HepG2 (cell line): ENCODE measurements around the gene SCARF1. TPM values are rescaled to one million over a fixed set of nuclear protein-coding genes. Genes with fewer than 3 reads are reported as not detected.

Experiments used
- ESRRA ChIP-seq: sonication (generic); formaldehyde crosslinking; IDR thresholded peaks from 2 replicates; pipeline ENCODE4 v1.5.1; 2020; ENCODE audit warnings: mild to moderate bottlenecking, low read depth, missing genetic modification reagents
- FOXO1 ChIP-seq: sonication (generic); formaldehyde crosslinking; IDR thresholded peaks from 2 replicates; pipeline ENCODE4 v1.4.0; 2020; ENCODE audit warnings: missing genetic modification reagents
- HOXA3 ChIP-seq: sonication (generic); formaldehyde crosslinking; IDR thresholded peaks from 2 replicates; pipeline ENCODE4 v1.5.0; 2020; ENCODE audit warnings: missing genetic modification reagents
- NFATC3 ChIP-seq: sonication (generic); formaldehyde crosslinking; IDR thresholded peaks from 2 replicates; pipeline ENCODE4 v1.5.1; 2020; ENCODE audit warnings: mild to moderate bottlenecking, missing genetic modification reagents
- RELA ChIP-seq: sonication (generic); formaldehyde crosslinking; IDR thresholded peaks from 2 replicates; pipeline ENCODE4 v1.4.0; 2020; ENCODE audit warnings: missing genetic modification reagents
- SP5 ChIP-seq: IDR thresholded peaks from 2 replicates; pipeline ENCODE4 v1.6.1; 2016; ENCODE audit warnings: low read depth, borderline replicate concordance
- THAP7 ChIP-seq: sonication (generic); formaldehyde crosslinking; IDR thresholded peaks from 2 replicates; pipeline ENCODE4 v1.8.1; 2023; ENCODE audit warnings: mild to moderate bottlenecking, missing genetic modification reagents
- XBP1 ChIP-seq: sonication (generic); formaldehyde crosslinking; IDR thresholded peaks from 2 replicates; pipeline ENCODE4 v1.5.0; 2020; ENCODE audit warnings: missing genetic modification reagents
- ZBTB4 ChIP-seq: sonication (generic); formaldehyde crosslinking; IDR thresholded peaks from 2 replicates; pipeline ENCODE4 v1.4.0; 2020; ENCODE audit warnings: missing genetic modification reagents, mild to moderate bottlenecking, borderline replicate concordance
- ZC3H13 ChIP-seq: sonication (generic); formaldehyde crosslinking; IDR thresholded peaks from 2 replicates; pipeline ENCODE4 v1.8.1; 2023; ENCODE audit warnings: mild to moderate bottlenecking, missing genetic modification reagents, moderate library complexity
- ZNF138 ChIP-seq: sonication (generic); formaldehyde crosslinking; IDR thresholded peaks from 2 replicates; pipeline ENCODE4 v1.5.0; 2020; ENCODE audit warnings: mild to moderate bottlenecking, low read depth, missing genetic modification reagents
- ZNF337 ChIP-seq: sonication (generic); formaldehyde crosslinking; IDR thresholded peaks from 2 replicates; pipeline ENCODE4 v1.5.1; 2020; ENCODE audit warnings: missing genetic modification reagents, low read depth, mild to moderate bottlenecking, borderline replicate concordance
- ZNF530 ChIP-seq: sonication (generic); formaldehyde crosslinking; IDR thresholded peaks from 2 replicates; pipeline ENCODE4 v1.5.0; 2020; ENCODE audit warnings: low read depth, mild to moderate bottlenecking, missing genetic modification reagents
- ZNF83 ChIP-seq: sonication (generic); formaldehyde crosslinking; IDR thresholded peaks from 2 replicates; pipeline ENCODE4 v1.4.0; 2020; ENCODE audit warnings: missing genetic modification reagents, mild to moderate bottlenecking, borderline replicate concordance
- polyA plus RNA-seq, 8 experiments: library from polyadenylated mRNA; depleted of rRNA in 3 of 8; stranded (reverse) in 7 of 8; unstranded in 1 of 8; fragments of >200 nt; fragmentation: Illumina TruSeq in 4 of 8; extraction: Trizol in 4 of 8; gene quantifications; 2 replicates each; pipeline versions ENCODE4 v1.2.1 to v1.2.3, GENCODE V29; 2011 to 2016; ENCODE audit warnings: low read depth in 4 of 8, missing spikeins in 1 of 8, mixed read lengths in 1 of 8; ENCODE audit not compliant: insufficient read depth in 1 of 8
- total RNA-seq, 5 experiments: library from RNA; depleted of rRNA; stranded (reverse); fragments of >200 nt; fragmentation: Illumina TruSeq; extraction: Trizol; gene quantifications; 2 replicates each; pipeline ENCODE4 v1.2.3, GENCODE V29; 2016; ENCODE audit warnings: low read depth in 1 of 5
- TF ChIP-seq, protein P1 (sequence below): sonication (generic); formaldehyde crosslinking; IDR thresholded peaks from 2 replicates; pipeline ENCODE4 v1.4.0; 2020; ENCODE audit warnings: mild to moderate bottlenecking, missing genetic modification reagents, borderline replicate concordance
- TF ChIP-seq, protein P2 (sequence below): IDR thresholded peaks from 2 replicates; pipeline ENCODE4 v1.6.1; 2016
- TF ChIP-seq, protein P3 (sequence below): sonication (generic); formaldehyde crosslinking; IDR thresholded peaks from 2 replicates; pipeline ENCODE4 v1.8.0; 2022; ENCODE audit warnings: missing genetic modification reagents, mild to moderate bottlenecking, inconsistent platforms, borderline replicate concordance
- TF ChIP-seq, protein P4 (sequence below): sonication (generic); formaldehyde crosslinking; IDR thresholded peaks from 2 replicates; pipeline ENCODE4 v1.5.0; 2020; ENCODE audit warnings: mild to moderate bottlenecking, missing genetic modification reagents

SCARF1 gene
- total and polyA plus RNA-seq, 2 of the 13 experiments (the other 11 are each of a cell fraction or from before 2014, with no cell fraction given): 0.24 to 0.71 TPM

GRCh38 chr17:1648963-1649843, 3.7 kb upstream of the SCARF1 start (continued):
- TF ChIP-seq RELA (CRISPR knock-in tag): no peak
- no peak for TF ChIP-seq ZNF530 (CRISPR knock-in tag)
- TF ChIP-seq, protein P1, sequence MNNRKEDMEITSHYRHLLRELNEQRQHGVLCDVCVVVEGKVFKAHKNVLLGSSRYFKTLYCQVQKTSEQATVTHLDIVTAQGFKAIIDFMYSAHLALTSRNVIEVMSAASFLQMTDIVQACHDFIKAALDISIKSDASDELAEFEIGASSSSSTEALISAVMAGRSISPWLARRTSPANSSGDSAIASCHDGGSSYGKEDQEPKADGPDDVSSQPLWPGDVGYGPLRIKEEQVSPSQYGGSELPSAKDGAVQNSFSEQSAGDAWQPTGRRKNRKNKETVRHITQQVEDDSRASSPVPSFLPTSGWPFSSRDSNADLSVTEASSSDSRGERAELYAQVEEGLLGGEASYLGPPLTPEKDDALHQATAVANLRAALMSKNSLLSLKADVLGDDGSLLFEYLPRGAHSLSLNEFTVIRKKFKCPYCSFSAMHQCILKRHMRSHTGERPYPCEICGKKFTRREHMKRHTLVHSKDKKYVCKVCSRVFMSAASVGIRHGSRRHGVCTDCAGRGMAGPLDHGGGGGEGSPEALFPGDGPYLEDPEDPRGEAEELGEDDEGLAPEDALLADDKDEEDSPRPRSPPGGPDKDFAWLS (CRISPR knock-in tag): peak; percentile 79; the same call in 1 of the 2 replicates
- TF ChIP-seq ESRRA (CRISPR knock-in tag): no peak
- no peak for TF ChIP-seq XBP1 (CRISPR knock-in tag)
- no peak for TF ChIP-seq NFATC3
- no peak for TF ChIP-seq ZNF138
- TF ChIP-seq, protein P2, sequence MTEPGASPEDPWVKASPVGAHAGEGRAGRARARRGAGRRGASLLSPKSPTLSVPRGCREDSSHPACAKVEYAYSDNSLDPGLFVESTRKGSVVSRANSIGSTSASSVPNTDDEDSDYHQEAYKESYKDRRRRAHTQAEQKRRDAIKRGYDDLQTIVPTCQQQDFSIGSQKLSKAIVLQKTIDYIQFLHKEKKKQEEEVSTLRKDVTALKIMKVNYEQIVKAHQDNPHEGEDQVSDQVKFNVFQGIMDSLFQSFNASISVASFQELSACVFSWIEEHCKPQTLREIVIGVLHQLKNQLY (CRISPR knock-in tag): no peak
- TF ChIP-seq HOXA3 (CRISPR knock-in tag): peak; percentile 66; the same call in 1 of the 2 replicates
- no peak for TF ChIP-seq ZNF83 (CRISPR knock-in tag)
- no peak for TF ChIP-seq ZNF337
- TF ChIP-seq SP5 (CRISPR knock-in tag): peak; percentile 61
- peak; percentile 88 for TF ChIP-seq ZC3H13 (CRISPR knock-in tag)
- TF ChIP-seq, protein P3, sequence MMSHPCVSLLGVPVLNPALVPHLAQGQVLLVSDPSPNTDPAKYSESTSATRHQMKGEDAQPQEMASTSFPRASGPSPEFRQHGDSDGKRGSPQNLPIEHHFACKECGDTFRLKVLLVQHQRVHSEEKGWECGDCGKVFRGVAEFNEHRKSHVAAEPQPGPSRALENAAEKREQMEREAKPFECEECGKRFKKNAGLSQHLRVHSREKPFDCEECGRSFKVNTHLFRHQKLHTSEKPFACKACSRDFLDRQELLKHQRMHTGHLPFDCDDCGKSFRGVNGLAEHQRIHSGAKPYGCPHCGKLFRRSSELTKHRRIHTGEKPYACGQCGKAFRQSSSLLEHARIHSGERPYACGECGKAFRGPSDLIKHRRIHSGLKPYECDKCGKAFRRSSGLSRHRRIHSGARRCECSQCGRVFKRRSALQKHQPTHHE (CRISPR knock-in tag): no peak
- TF ChIP-seq THAP7: no peak
- TF ChIP-seq, protein P4, sequence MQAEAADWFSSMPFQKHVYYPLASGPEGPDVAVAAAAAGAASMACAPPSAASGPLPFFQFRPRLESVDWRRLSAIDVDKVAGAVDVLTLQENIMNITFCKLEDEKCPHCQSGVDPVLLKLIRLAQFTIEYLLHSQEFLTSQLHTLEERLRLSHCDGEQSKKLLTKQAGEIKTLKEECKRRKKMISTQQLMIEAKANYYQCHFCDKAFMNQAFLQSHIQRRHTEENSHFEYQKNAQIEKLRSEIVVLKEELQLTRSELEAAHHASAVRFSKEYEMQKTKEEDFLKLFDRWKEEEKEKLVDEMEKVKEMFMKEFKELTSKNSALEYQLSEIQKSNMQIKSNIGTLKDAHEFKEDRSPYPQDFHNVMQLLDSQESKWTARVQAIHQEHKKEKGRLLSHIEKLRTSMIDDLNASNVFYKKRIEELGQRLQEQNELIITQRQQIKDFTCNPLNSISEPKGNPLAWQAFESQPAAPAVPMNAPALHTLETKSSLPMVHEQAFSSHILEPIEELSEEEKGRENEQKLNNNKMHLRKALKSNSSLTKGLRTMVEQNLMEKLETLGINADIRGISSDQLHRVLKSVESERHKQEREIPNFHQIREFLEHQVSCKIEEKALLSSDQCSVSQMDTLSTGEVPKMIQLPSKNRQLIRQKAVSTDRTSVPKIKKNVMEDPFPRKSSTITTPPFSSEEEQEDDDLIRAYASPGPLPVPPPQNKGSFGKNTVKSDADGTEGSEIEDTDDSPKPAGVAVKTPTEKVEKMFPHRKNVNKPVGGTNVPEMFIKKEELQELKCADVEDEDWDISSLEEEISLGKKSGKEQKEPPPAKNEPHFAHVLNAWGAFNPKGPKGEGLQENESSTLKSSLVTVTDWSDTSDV (CRISPR knock-in tag): 0 out of 2 replicates have a peak, but pooled peaks have one; percentile 47
- 0 out of 2 replicates have a peak, but pooled peaks have one; percentile 5 for TF ChIP-seq FOXO1
- no peak for TF ChIP-seq ZBTB4 (CRISPR knock-in tag)
